M059J (cell line): ENCODE measurements around the gene RAB7B. TPM values are rescaled to one million over a fixed set of nuclear protein-coding genes. Genes with fewer than 3 reads are reported as not detected.
A peak's percentile ranks its signal among the peaks of the same experiment; 100 is the strongest.
"Not testable (repeated sequence)": the region's sequence is repeated elsewhere in the genome, so short reads cannot be mapped to it uniquely, and the experiment has no call there.

ENCODE experiments used
- DNase-seq: peaks from one replicate; pipeline ENCODE4 v3.0.0-alpha.2; 2012; ENCODE audit warnings: low read depth
- total RNA-seq: library from RNA; depleted of rRNA; stranded (reverse); fragments of >200 nt; shearing (Covaris generic); gene quantifications from 2 replicates; pipeline ENCODE4 v1.2.3, GENCODE V29; 2014

RAB7B gene
- total RNA-seq, 1 experiment from 2014 or later: 0.69 TPM

DNA sequence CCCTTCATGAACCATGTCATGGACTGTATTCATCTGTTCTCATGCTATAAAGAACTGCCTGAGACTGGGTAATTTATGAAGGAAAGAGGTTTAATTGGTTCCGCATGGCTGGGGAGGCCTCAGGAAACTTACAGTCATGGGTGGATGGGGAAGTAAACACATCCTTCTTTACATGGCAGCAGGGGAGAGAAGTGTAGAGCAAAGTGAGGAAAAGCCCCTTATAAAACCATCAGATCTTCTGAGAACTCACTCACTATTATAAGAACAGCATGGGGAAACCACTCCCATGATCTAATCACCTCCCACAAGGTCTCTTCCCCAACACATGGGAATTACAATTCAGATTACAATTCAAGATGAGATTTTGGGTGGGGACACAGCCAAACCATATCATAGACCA lies 6.6 kb downstream of the RAB7B start:
- DNase-seq: not testable (repeated sequence)

- no peak for DNase-seq
These were observed 8.8 kb downstream of the RAB7B start for GRCh38 chr1:205994346-205994745.

DNA sequence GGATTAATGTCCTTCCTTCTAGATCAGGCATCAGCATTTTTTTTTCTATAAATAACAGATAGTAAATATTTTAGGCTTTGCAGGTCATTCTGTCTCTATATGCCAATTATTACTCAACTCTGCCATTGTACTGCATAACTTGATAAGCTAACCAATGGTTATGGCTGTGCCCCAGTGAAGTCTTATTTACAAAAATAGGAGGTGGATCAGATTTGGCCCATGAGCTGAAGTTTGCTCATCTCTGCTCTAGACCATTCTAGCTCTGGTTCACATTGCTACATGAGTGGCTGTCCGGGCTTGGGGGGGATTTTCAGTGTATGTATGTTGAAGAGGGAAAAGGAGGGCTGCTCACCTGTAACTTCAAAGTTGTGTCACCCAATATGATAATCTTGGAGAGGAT lies 10.1 kb downstream of the RAB7B start:
- no peak for DNase-seq

GRCh38 chr1:205992218-205992882 lies 10.8 kb downstream of the RAB7B start:
- no peak for DNase-seq

GRCh38 chr1:205991237-205991636 lies 12.0 kb downstream of the RAB7B start:
- DNase-seq: no peak

DNA sequence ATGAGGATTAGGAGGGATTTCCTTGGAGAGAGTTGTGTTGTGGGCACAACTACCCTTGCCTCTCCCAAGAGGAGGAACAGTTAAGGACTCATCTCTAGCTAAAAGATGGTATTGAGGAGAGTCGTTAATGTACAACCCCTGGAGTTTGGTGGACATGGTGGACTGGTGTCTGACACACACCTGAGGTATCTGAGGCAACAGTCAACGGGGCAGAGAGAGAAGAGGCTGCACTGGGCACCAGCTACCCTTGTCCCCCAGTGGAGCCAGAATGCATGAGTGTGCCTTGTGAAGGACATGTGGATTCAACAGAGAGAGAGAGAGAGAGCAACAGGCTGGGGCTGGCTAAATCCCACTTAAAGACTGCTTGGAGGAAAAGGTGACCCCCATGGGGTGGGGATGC lies 13.0 kb downstream of the RAB7B start:
- no peak for DNase-seq

DNA sequence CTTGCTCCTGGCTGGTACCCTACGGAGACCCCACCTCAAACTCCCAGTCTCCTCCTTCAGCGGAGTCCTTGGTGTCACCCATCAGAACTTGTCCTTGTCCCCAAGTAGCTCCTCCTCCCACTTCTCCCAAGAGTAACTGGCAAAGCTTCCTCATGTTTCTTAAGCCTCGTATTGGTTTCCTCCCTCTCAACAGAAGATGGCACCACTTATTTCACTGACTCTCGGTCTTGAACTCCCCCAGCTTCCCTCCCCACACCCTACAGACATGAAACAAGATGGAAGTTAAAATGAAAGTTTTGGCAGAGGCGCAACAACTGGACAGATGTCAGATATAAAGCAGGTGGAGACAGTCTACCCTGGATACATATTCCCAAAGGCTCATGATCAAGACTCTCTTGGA lies 13.4 kb downstream of the RAB7B start:
- DNase-seq: no peak

DNA sequence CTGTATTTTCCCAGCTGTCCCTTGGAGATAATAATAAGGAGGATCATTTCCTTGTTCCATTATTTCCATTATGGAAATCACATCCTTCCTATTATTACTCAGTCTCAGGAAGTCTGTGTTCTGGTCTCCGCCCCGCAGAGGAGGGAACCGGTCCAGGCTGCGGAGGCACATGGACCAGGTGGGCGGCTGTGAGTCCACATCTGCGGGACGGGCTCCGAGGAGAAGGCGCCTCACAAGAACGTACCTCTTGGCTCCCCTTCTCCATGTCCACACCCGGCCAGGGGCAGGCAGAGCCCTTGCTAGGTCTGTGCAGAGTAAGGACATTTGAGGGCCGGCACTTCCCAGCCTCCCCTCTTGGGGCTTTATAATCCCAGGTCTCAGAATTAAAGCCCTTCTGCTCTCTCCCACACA lies 14.6 kb downstream of the RAB7B start:
- no peak for DNase-seq

GRCh38 chr1:205986861-205987260 lies 16.3 kb downstream of the RAB7B start:
- DNase-seq: no peak

DNA sequence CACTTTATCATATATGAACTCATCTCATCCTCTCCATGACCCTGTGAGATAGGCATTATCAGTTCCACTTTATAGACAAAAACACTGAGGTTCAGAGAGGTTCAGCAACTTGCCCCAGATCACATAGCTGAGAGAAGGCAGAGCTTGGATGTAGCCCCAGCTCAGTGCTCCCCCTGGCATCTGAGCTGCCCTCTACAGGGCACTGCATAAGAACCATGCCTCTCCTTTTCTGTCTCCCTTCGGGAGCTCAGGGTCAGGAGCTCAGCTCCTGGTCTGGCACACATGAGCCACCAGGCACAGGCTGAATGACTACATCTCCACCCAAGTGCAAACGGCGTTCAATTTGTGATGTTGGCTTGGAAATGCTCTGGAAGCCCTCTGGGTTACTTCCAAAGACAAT lies 16.9 kb downstream of the RAB7B start:
- DNase-seq: no peak

- no peak for DNase-seq
These were observed 17.7 kb downstream of the RAB7B start for GRCh38 chr1:205985330-205986005.

- peak; percentile 58 for DNase-seq
These were observed 19.1 kb downstream of the RAB7B start for GRCh38 chr1:205983925-205984725.

DNA sequence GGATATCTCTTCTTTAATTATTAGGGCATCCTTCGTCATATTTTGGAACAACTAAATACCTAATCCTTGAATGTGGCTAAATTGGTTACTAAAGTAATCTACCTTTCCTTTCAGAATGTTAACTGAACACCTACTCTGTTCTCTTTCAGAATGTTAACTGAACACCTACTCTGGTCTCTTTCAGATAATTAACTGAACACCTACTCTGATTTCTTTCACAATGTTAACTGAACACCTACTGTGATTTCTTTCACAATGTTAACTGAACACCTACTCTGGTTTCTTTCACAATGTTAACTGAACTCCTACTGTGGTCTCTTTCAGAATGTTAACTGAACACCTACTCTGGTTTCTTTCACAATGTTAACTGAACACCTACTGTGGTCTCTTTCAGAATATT lies 21.9 kb downstream of the RAB7B start:
- no peak for DNase-seq

DNA sequence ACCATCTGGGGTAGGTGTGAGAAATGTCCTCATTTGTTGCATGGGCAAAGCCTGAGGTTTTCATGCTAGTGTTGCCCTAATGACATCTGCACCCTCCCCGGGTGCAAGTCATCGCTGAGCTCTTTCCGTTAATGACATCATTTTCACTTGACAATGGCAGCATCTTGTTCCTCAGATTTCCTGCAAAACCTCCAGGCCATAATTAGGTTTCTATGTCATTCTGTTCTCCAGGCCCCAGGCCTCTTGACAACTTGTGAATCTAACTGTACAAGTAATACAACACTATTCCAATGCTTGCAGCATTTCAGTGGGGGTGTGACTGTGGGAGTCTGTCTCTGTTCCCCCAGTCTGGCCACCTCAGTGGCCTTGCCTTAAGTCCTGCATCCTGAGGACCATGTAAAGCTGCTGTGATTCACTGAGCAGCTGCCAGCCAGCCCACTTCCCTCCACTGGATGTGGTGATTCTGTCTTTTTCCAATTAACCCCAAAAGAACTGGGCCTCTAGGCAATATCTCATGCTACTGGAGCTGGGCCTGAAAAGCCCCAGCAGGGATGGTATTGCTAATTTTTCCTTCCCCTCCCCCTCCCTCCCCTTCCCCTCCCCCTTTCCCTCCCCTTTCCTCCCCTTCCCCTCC lies 22.8 kb downstream of the RAB7B start:
- no peak for DNase-seq

DNA sequence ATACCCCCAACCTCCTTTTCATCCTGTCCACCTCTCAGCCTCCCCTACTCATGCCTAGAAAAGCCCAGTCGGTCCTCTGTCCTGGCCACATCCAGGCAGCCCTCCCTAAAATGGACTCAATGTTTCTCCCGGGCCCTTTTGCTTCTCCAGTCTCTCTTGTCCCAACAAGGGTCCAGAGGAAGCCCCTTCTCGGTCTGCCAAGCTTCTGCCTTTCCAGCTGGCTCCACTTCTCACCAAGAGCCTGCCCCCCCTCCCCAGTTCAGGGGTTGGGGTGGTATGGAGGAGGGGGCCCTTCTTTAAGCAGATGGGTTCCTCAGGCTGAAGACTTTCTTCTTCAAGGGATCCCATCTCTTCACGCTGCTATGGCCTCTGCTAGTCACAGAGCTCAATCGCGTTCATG lies 23.9 kb downstream of the RAB7B start:
- DNase-seq: no peak

DNA sequence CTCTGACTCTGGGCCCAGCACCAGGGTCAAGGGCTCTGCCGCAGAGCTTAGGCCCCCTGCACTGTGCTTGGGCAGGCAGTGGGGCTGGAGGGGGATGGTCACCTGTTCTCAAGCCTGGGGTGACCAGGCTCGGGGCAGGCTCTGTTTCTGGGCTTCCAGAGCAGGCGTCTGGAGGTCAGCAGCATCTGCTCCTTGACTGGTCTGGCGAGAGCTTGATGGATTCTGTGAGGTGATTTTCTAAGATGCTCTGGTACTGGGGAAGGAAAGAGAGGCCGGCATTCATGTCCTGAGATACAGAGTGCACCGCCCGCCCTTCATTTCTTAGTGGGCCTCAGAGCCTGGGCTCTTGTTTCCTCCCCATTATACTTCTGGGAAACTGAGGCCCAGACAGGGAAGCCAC lies 24.5 kb downstream of the RAB7B start:
- DNase-seq: no peak

DNA sequence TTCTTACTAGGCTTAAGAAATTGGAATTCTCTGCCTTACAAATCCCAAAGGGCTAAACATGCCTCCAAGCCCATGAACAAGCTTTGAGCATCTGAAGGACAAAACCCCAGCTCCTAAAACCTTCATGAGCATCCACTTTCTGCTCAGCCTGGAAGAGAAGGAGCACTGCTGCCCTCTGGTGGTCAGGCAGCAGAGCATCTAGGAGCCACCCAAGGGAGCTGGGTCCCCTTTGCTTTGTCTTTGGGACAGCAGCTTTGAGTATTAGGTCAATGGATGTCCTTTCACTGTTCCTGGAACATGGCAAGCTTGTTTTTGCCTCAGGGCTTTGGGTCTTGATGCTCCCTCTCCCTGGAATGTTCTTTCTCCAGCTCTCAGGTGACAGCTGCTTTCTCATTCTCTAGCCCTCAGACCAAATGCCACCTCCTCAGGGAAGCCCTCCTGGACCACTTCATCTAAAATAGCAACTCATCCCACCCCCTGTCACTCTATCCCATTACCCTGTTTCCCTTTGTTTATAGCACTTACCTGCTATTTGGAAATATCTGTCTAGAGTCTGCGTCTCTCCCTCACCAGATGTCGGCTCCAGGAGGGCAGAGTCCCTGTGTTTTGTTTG lies 25.7 kb downstream of the RAB7B start:
- DNase-seq: peak; percentile 78

DNA sequence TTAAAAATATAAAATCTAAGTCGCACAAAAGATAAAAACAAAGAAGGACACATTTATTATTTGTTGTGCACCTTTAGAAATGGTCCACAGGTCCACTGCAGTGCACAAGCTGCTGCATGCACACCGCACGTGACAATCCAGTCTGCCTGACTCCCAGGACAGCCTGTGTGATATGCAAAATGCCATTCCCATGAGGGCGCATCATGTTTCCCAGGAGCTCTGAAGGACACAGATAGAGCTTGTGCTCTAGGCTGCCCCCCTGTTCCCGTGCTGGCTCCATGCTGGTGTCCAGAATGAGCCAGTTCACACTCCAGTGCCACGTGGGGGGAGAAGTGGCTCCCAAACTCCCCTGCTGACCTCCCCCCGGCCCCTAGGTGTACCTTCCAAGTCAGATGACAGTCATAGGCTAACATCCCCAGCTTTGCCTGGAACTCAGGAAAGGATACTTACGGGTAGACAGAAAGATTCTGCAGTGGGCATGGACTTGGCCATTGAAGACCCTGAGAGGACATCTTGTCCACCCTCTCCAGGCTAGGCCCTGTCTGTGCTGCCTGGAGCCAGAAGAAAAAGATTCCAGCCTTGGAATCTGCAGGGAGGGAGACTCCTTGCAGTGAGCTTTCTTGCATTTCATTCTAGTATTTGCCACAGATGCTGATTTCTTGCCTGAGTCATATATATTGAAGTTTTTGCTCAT lies 26.3 kb downstream of the RAB7B start:
- peak; percentile 75 for DNase-seq

DNA sequence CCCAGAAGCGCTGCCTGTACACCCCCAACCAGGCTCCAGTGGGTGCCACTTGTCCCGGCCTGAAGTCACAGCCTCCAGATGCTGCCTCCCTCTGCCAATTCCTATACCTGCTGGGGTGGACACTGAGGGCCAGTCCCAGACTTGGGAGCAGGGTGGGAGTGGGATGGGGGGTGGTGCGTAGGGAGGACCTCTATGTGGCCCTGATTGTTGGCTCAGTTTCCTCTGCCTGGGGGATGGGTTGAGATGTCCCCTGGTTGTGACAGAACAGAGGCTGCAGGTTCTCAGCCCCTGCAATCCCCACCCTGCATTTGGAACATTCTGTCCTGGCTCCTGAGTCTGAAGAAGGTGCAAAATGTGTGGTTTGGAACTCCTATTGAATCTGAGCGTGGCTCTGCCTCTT lies 27.2 kb downstream of the RAB7B start:
- no peak for DNase-seq

DNA sequence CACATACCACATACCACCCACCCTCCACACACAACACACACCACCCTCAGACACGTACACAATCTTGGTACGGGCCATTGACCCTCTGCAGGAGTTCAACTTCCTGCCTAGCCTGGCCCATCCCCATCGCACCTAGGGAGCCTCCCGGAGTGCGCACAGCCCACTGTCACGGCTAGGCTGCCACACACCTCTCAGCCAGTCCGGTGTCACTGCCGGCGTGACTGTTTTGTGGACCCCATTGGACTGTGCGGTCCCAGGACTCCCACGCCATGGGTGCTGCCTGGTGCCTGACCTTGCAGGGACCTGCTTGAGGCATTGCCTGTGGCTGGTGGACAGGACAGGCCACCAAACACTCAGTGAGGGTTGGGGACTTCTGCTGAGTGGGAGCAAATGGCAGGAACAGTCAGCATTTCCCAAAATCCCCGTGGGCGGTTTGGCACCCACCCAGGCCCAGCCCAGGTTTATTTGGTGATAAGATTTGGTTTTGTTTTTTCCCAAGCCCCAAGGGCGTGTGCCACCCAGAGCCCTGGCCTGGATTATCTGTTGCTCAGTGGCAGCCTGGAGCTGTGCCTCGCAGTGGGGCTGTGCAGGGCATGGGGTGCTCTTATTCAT lies 27.7 kb downstream of the RAB7B start:
- DNase-seq: peak; percentile 53

DNA sequence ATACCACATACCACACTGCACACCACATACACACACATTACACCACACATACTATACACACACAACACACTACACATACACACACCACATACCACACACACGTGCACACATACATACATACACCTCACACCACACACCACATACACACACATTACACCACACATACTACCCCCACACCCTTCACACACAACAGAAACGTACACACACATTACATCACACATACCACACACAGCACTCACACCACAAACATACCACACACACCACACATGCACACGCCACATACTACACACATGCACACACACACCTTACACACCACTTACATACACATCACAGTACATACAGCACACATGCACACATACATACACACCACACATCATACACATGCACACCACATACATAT lies 28.5 kb downstream of the RAB7B start:
- DNase-seq: no peak
